ENCODE data around the gene PRUNE2.

GRCh38 chr9:76725885-76726284, 180.0 kb downstream of the PRUNE2 start:
- no peak for TF ChIP-seq CTCF (IDR thresholded peaks at IDR 0.05)
- no peak for TF ChIP-seq POLR2A (IDR thresholded peaks at IDR 0.05)

All from Peyer's patch (tissue), 4 donors.